A549 treated with CpdA at 1 μM for 4 hours (cell line): ENCODE measurements around the gene GNL3. TPM values are rescaled to one million over a fixed set of nuclear protein-coding genes. Genes with fewer than 3 reads are reported as not detected.

Experiments used
- total RNA-seq: library from RNA; stranded (reverse); fragments of 200-300 nt; extraction: Qiagen RNA extraction; gene quantifications from 5 replicates; pipeline ENCODE4 v1.2.3, GENCODE V29; 2022; ENCODE audit warnings: low read depth

Gene GNL3, protein sequence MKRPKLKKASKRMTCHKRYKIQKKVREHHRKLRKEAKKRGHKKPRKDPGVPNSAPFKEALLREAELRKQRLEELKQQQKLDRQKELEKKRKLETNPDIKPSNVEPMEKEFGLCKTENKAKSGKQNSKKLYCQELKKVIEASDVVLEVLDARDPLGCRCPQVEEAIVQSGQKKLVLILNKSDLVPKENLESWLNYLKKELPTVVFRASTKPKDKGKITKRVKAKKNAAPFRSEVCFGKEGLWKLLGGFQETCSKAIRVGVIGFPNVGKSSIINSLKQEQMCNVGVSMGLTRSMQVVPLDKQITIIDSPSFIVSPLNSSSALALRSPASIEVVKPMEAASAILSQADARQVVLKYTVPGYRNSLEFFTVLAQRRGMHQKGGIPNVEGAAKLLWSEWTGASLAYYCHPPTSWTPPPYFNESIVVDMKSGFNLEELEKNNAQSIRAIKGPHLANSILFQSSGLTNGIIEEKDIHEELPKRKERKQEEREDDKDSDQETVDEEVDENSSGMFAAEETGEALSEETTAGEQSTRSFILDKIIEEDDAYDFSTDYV
- total RNA-seq: 96.1 to 184 TPM (median 103 TPM) in 5 replicates

DNA sequence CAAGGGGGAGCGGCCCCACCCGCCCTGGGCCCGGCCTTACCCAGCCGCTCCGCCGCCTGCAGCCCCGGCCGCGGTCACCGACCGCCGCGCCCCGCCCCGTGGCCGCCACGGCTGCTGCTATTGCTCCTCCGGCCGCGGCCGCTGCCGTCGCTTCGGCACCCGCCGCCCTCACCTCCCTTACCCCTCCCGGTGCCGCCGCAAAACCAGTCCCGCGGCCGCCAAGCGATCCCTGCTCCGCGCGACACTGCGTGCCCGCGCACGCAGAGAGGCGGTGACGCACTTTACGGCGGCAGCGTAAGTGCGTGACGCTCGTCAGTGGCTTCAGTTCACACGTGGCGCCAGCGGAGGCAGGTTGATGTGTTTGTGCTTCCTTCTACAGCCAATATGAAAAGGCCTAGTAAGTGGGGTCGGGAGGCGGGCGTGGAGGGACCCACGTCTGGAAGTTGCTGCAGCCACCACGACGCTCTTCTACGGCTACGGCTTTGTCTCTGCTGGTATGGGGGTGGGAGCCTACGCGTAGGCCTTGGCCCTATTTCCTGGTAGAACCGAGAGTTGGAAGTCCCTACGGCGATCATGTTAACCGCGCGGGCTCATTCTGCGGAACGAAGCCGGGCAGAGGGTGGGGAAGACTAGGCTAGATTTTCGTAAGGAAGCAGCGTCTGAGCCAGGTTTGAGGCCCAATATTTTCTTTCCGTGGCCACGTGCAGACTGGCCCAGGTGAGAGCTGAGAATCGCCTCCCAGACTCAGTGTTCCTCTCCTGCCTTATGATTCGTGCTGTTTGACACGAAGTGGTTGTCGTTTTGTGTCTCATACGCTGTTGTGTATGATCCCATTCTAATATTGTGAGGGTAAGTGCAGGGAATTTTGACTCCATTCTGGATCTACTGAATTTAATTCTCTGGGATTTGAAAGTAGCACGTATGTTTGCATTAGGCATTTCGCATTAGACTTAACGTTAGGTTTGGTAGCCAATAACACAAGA, at the start of gene GNL3, which contains the start of gene PBRM1:
Gene GNL3 (plus strand): TSS at position 324 of the 983 bp plus-strand sequence. CDS start 61 bp downstream, at position 385.
Gene PBRM1 (minus strand): TSS at position 205 of the 983 bp plus-strand sequence.

DNA sequence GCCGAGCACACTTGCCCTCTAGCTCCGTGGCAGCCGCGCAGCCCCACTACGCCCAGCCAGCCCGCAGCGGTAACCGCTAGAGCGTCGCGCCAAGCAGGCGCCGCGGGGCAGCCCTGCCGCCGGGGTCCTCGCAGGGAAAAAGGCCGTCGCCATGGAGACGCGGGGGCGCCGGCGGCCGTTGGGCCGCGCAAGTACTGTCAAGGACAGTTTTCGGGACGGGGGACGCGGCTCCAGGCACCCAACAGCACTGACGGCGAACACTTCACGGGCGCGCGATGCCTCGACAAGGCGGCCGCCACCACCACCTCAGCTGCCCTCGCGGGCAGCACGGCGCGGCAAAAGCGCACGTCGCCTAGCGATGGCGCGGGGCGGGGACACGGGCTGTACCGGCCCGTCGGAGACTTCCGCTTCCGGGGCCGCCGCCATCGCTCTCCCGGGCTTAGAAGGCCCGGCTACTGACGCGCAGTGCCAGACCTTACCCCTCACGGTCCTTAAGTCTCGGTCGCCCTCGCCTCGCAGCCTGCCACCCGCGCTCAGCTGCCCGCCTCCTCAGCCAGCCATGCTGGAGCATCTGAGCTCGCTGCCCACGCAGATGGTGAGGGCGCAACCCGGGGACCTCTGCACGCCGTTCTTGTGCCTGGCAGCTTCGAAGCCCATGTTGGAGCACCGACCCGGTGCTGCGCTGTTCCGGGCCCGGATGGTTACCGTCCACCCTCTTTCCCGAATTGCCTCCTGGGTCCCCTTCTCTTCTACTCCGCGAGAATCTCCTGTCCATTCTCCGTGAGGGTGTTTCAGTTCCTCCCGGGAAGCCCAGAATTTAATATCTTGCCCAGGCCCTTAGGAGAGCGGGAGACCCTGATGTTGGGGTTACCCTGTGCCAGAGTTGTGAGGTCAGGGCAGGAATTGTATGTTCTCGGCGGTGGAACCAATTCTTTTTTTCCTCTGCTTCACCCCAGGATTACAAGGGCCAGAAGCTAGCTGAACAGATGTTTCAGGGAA, 20.2 kb downstream of the GNL3 start, which contains the start of the genes GLT8D1 and SPCS1:
Gene GLT8D1 (minus strand): TSS at position 104 of the 999 bp plus-strand sequence. CDS start 5,331 bp downstream, outside the sequence.
Gene SPCS1 (plus strand): TSS at position 419 of the 999 bp plus-strand sequence. CDS start 141 bp downstream, at position 560.

Other genes with a start within 250 kb of the GNL3 start
- 0.05 to 0.15 TPM (median 0.10 TPM) in 5 replicates for gene SEMA3G, start 240.9 kb upstream of the GNL3 start, total RNA-seq
- 1.2 to 1.5 TPM (median 1.4 TPM) in 5 replicates for gene TNNC1, start 232.0 kb upstream of the GNL3 start, total RNA-seq
- gene NISCH, start 230.4 kb upstream of the GNL3 start, total RNA-seq: 12.3 to 15.0 TPM (median 13.4 TPM) in 5 replicates
- gene STAB1, start 190.7 kb upstream of the GNL3 start, total RNA-seq: 0.05 TPM in 1 of 5 replicates, not detected in the others
- gene NT5DC2, start 152.2 kb upstream of the GNL3 start, total RNA-seq: 78.9 to 109 TPM (median 101 TPM) in 5 replicates
- gene UQCC5, start 149.4 kb upstream of the GNL3 start, total RNA-seq: 50.9 to 73.7 TPM (median 62.1 TPM) in 5 replicates
- gene PBRM1, start 119 bp upstream of the GNL3 start, total RNA-seq: 11.2 to 15.4 TPM (median 15.0 TPM) in 5 replicates
- gene GLT8D1, start 19.8 kb downstream of the GNL3 start, total RNA-seq: 34.1 to 43.1 TPM (median 37.2 TPM) in 5 replicates
- 138 to 175 TPM (median 157 TPM) in 5 replicates for gene SPCS1, start 20.1 kb downstream of the GNL3 start, total RNA-seq
- gene NEK4, start 84.9 kb downstream of the GNL3 start, total RNA-seq: 11.2 to 17.8 TPM (median 14.1 TPM) in 5 replicates
- gene ITIH1, start 91.6 kb downstream of the GNL3 start, total RNA-seq: not detected in 5 replicates
- 0.05 to 0.24 TPM in 2 of 5 replicates, not detected in the others for gene ITIH3, start 108.8 kb downstream of the GNL3 start, total RNA-seq
- gene ITIH4, start 144.6 kb downstream of the GNL3 start, total RNA-seq: 0.45 to 1.4 TPM (median 0.69 TPM) in 5 replicates
- gene MUSTN1, start 149.0 kb downstream of the GNL3 start, total RNA-seq: 0.52 TPM in 1 of 5 replicates, not detected in the others
- gene STIMATE, start 211.5 kb downstream of the GNL3 start, total RNA-seq: 6.7 to 9.6 TPM (median 8.7 TPM) in 5 replicates